ENCODE measurements around the gene PRPF8.

The PRPF8 gene

GRCh38 chr17:1643999-1644492 is 40.6 kb downstream of the PRPF8 start:
- DNase-seq = no peak

- no peak for DNase-seq
Observed at GRCh38 chr17:1643293-1643998, 41.2 kb downstream of the PRPF8 start.

GRCh38 chr17:1641065-1641403 is 43.6 kb downstream of the PRPF8 start:
- DNase-seq = no peak

- DNase-seq = no peak
Observed at GRCh38 chr17:1640329-1641064, 44.2 kb downstream of the PRPF8 start.

- no peak for DNase-seq
Observed at GRCh38 chr17:1639549-1640180, 45.0 kb downstream of the PRPF8 start.

GRCh38 chr17:1638624-1639300 is 45.9 kb downstream of the PRPF8 start:
- DNase-seq = no peak

- no peak for DNase-seq
Observed at GRCh38 chr17:1638171-1638590, 46.5 kb downstream of the PRPF8 start.

- DNase-seq = no peak
Observed at GRCh38 chr17:1636732-1637285, 47.9 kb downstream of the PRPF8 start.

- no peak for DNase-seq
Observed at GRCh38 chr17:1635675-1636465, 48.8 kb downstream of the PRPF8 start.

GRCh38 chr17:1634841-1635650 is 49.6 kb downstream of the PRPF8 start:
- DNase-seq = no peak

GRCh38 chr17:1630662-1631061 is 54.0 kb downstream of the PRPF8 start:
- no peak for DNase-seq

GRCh38 chr17:1629504-1630310 is 55.0 kb downstream of the PRPF8 start:
- DNase-seq = peak; percentile 33

- peak; percentile 94 for DNase-seq
Observed at GRCh38 chr17:1628856-1629503, 55.7 kb downstream of the PRPF8 start.

- peak; percentile 77 for DNase-seq
Observed at GRCh38 chr17:1627982-1628855, 56.4 kb downstream of the PRPF8 start, which contains the start of gene SLC43A2. Gene SLC43A2, minus strand, starts transcription at chr17:1628834. Its CDS starts 960 bp downstream, at chr17:1627874.

GRCh38 chr17:1627182-1627981 is 57.3 kb downstream of the PRPF8 start:
- no peak for DNase-seq

- no peak for DNase-seq
Observed at GRCh38 chr17:1626333-1626732, 58.3 kb downstream of the PRPF8 start.

GRCh38 chr17:1625581-1625980 is 59.1 kb downstream of the PRPF8 start:
- no peak for DNase-seq

GRCh38 chr17:1625053-1625452 is 59.6 kb downstream of the PRPF8 start:
- DNase-seq = no peak

Measured in fibroblast of skin of right quadriceps (primary cell).